HEK293 (cell line): ENCODE data around the gene SLC38A1.
A peak's percentile ranks its signal among the peaks of the same experiment; 100 is the strongest.

Experiments
- CTCF ChIA-PET: fragments of 350-600 bp; formaldehyde crosslinking; extraction: SDS; loops from one replicate; lab custom pipeline; 2021; ENCODE audit warnings: antibody characterized with exemption; lab: Yijun Ruan, JAX
- POLR2A ChIA-PET: fragments of 300-600 bp; formaldehyde crosslinking; extraction: SDS; loops from one replicate; lab custom pipeline; 2020; ENCODE audit warnings: antibody characterized with exemption, inconsistent platforms; lab: Yijun Ruan, JAX
- H3K27ac ChIP-seq: fragments of 200-500 bp; sonication (Bioruptor generic); 2 replicates; pipeline ENCODE4 v1.5.1; 2014; ENCODE audit warnings: low read depth, low read length, control low read depth, inconsistent platforms; ENCODE audit errors: extremely low read depth
- H3K36me3 ChIP-seq, 2 experiments: fragments of 200-500 bp in 1 of 2; sonication (Bioruptor generic) in 1 of 2; 1 replicate in 1 of 2; 2 replicates in 1 of 2; pipeline ENCODE4 v1.5.1; 2014 to 2017; ENCODE audit warnings: inconsistent platforms in 2 of 2, low read length in 2 of 2; ENCODE audit not compliant: control insufficient read depth in 2 of 2, insufficient read depth in 1 of 2
- H3K4me1 ChIP-seq: fragments of 200-500 bp; sonication (Bioruptor generic); 2 replicates; pipeline ENCODE4 v1.5.1; 2014; ENCODE audit warnings: mild to moderate bottlenecking, low read length, inconsistent platforms; ENCODE audit not compliant: control insufficient read depth, insufficient read depth
- H3K4me3 ChIP-seq: 2 replicates; pipeline ENCODE4 v1.5.1; 2011; ENCODE audit warnings: low read depth, mild to moderate bottlenecking, control low read depth, low read length, moderate library complexity
- H3K9me3 ChIP-seq: fragments of 200-500 bp; sonication (Bioruptor generic); 2 replicates; pipeline ENCODE4 v1.5.1; 2014; ENCODE audit warnings: low read depth, low read length, inconsistent platforms; ENCODE audit not compliant: control insufficient read depth, insufficient read depth
- CTCF ChIP-seq: fragments of 450-650 bp; formaldehyde crosslinking; IDR thresholded peaks from 2 replicates; pipeline ENCODE4 v1.5.1; 2016; ENCODE audit warnings: missing biosample characterization, missing genetic modification characterization
- GLIS1 ChIP-seq: fragments of 450-650 bp; formaldehyde crosslinking; IDR thresholded peaks from 2 replicates; pipeline ENCODE4 v1.5.1; 2016; ENCODE audit warnings: missing biosample characterization, missing genetic modification characterization
- GLIS2 ChIP-seq: fragments of 450-650 bp; formaldehyde crosslinking; IDR thresholded peaks from 2 replicates; pipeline ENCODE4 v1.5.1; 2016; ENCODE audit warnings: missing biosample characterization, missing genetic modification characterization
- KLF17 ChIP-seq: fragments of 450-650 bp; formaldehyde crosslinking; IDR thresholded peaks from 2 replicates; pipeline ENCODE4 v1.5.1; 2016; ENCODE audit warnings: missing biosample characterization, missing genetic modification characterization
- KLF9 ChIP-seq: fragments of 450-650 bp; formaldehyde crosslinking; IDR thresholded peaks from 2 replicates; pipeline ENCODE4 v1.5.1; 2016; ENCODE audit warnings: missing biosample characterization, missing genetic modification characterization, low read depth
- MEIS1 ChIP-seq: sonication (generic); formaldehyde crosslinking; IDR thresholded peaks from 2 replicates; pipeline ENCODE4 v1.8.1; 2022; ENCODE audit warnings: missing genetic modification reagents, mild to moderate bottlenecking, borderline replicate concordance
- MYNN ChIP-seq: fragments of 450-650 bp; formaldehyde crosslinking; IDR thresholded peaks from 2 replicates; pipeline ENCODE4 v1.5.1; 2016; ENCODE audit warnings: missing biosample characterization, missing genetic modification characterization, borderline replicate concordance
- PRDM1 ChIP-seq: fragments of 450-650 bp; formaldehyde crosslinking; IDR thresholded peaks from 2 replicates; pipeline ENCODE4; 2016; ENCODE audit warnings: missing biosample characterization, missing genetic modification characterization
- PRDM4 ChIP-seq: fragments of 450-650 bp; formaldehyde crosslinking; IDR thresholded peaks from 2 replicates; pipeline ENCODE4 v1.5.1; 2017; ENCODE audit warnings: missing biosample characterization, missing genetic modification characterization
- REST ChIP-seq: fragments of 450-650 bp; formaldehyde crosslinking; IDR thresholded peaks from 2 replicates; pipeline ENCODE4 v1.5.1; 2016; ENCODE audit warnings: missing biosample characterization, missing genetic modification characterization
- SP2 ChIP-seq: fragments of 450-650 bp; formaldehyde crosslinking; IDR thresholded peaks from 2 replicates; pipeline ENCODE4 v1.5.1; 2016; ENCODE audit warnings: missing biosample characterization, missing genetic modification characterization
- TCF7L2 ChIP-seq: IDR thresholded peaks from 2 replicates; pipeline ENCODE4 v1.6.1; 2011; ENCODE audit warnings: low read depth, mild to moderate bottlenecking, inconsistent platforms, low read length, moderate library complexity, borderline replicate concordance
- ZFP69B ChIP-seq: fragments of 450-650 bp; formaldehyde crosslinking; IDR thresholded peaks from 2 replicates; pipeline ENCODE4 v1.5.1; 2016; ENCODE audit warnings: missing biosample characterization, missing genetic modification characterization
- ZIC2 ChIP-seq: fragments of 450-650 bp; formaldehyde crosslinking; IDR thresholded peaks from 2 replicates; pipeline ENCODE4 v1.5.1; 2016; ENCODE audit warnings: missing biosample characterization, missing genetic modification characterization
- ZNF121 ChIP-seq: fragments of 450-650 bp; formaldehyde crosslinking; IDR thresholded peaks from 2 replicates; pipeline ENCODE4 v1.5.1; 2016; ENCODE audit warnings: missing biosample characterization, missing genetic modification characterization
- ZNF132 ChIP-seq: fragments of 450-650 bp; formaldehyde crosslinking; IDR thresholded peaks from 2 replicates; pipeline ENCODE4 v1.5.1; 2017; ENCODE audit warnings: missing biosample characterization, missing genetic modification characterization, borderline replicate concordance
- ZNF138 ChIP-seq: fragments of 450-650 bp; formaldehyde crosslinking; IDR thresholded peaks from 2 replicates; pipeline ENCODE4 v1.5.1; 2016; ENCODE audit warnings: missing biosample characterization, missing genetic modification characterization, borderline replicate concordance
- ZNF155 ChIP-seq: fragments of 450-650 bp; formaldehyde crosslinking; IDR thresholded peaks from 2 replicates; pipeline ENCODE4 v1.5.1; 2016; ENCODE audit warnings: missing biosample characterization, missing genetic modification characterization
- ZNF19 ChIP-seq: fragments of 450-650 bp; formaldehyde crosslinking; IDR thresholded peaks from 2 replicates; pipeline ENCODE4; 2016; ENCODE audit warnings: missing biosample characterization, missing genetic modification characterization, low read depth
- ZNF223 ChIP-seq: fragments of 450-650 bp; formaldehyde crosslinking; IDR thresholded peaks from 2 replicates; pipeline ENCODE4 v1.5.1; 2016; ENCODE audit warnings: missing biosample characterization, missing genetic modification characterization
- ZNF248 ChIP-seq: fragments of 450-650 bp; formaldehyde crosslinking; IDR thresholded peaks from 2 replicates; pipeline ENCODE4 v1.5.1; 2017; ENCODE audit warnings: missing biosample characterization, missing genetic modification characterization
- ZNF280C ChIP-seq: fragments of 450-650 bp; formaldehyde crosslinking; IDR thresholded peaks from 2 replicates; pipeline ENCODE4 v1.5.1; 2016; ENCODE audit warnings: missing biosample characterization, missing genetic modification characterization
- ZNF530 ChIP-seq: fragments of 450-650 bp; formaldehyde crosslinking; IDR thresholded peaks from 2 replicates; pipeline ENCODE4 v1.5.1; 2016; ENCODE audit warnings: low read depth, missing biosample characterization, missing genetic modification characterization
- ZNF600 ChIP-seq: fragments of 450-650 bp; formaldehyde crosslinking; IDR thresholded peaks from 2 replicates; pipeline ENCODE4 v1.5.1; 2016; ENCODE audit warnings: missing biosample characterization, missing genetic modification characterization
- ZNF664 ChIP-seq: fragments of 450-650 bp; formaldehyde crosslinking; IDR thresholded peaks from 2 replicates; pipeline ENCODE4 v1.5.1; 2016; ENCODE audit warnings: missing biosample characterization, missing genetic modification characterization
- ZNF792 ChIP-seq: fragments of 450-650 bp; formaldehyde crosslinking; IDR thresholded peaks from 2 replicates; pipeline ENCODE4 v1.5.1; 2016; ENCODE audit warnings: missing biosample characterization, missing genetic modification characterization
- ZNF830 ChIP-seq: fragments of 450-650 bp; IDR thresholded peaks from 2 replicates; pipeline ENCODE4 v1.5.0; 2018; ENCODE audit warnings: missing biosample characterization, missing genetic modification characterization, low read depth, mild to moderate bottlenecking, moderate library complexity

The SLC38A1 gene

GRCh38 chr12:46160101-46160980 lies 108.5 kb downstream of the SLC38A1 start:
- Histone ChIP-seq H3K27ac (peak overlapping the region; percentile 72), H3K4me1 (peaks cover 12% of the 10 kb centered on the region), H3K4me3 (no peak overlapping the region), H3K36me3 (no peaks in the 10 kb centered on the region), H3K9me3 (no peaks in the 10 kb centered on the region; the same call in 1 of the 2 replicates)
- CTCF ChIA-PET: interaction anchor here (5.3 kb wide), 1 partner anchor 35 kb away, joined by 19 read pairs; no protein-coding TSS in a partner anchor
- POLR2A ChIA-PET: interaction anchor here (0.7 to 1.1 kb wide), 3 partner anchors 35 to 197 kb away, joined by 3 read pairs; partner anchors contain the start of gene SLC38A1
- TF ChIP-seq ZNF830: no peak
- TF ChIP-seq MYNN (tag by site-specific recombination): peak; percentile 1; the same call in 1 of the 2 replicates
- no peak for TF ChIP-seq KLF17 (tag by site-specific recombination)
- no peak for TF ChIP-seq MEIS1 (CRISPR knock-in tag)
- TF ChIP-seq REST (tag by site-specific recombination): no peak
- TF ChIP-seq KLF9 (tag by site-specific recombination): no peak
- TF ChIP-seq ZNF280C (tag by site-specific recombination): no peak
- TF ChIP-seq GLIS1: peak; percentile 31; the same call in 1 of the 2 replicates
- TF ChIP-seq ZNF792 (tag by site-specific recombination): no peak
- no peak for TF ChIP-seq PRDM1 (tag by site-specific recombination)
- no peak for TF ChIP-seq ZNF223
- no peak for TF ChIP-seq ZFP69B
- no peak for TF ChIP-seq ZNF138 (tag by site-specific recombination)
- no peak for TF ChIP-seq GLIS2
- no peak for TF ChIP-seq ZNF132 (tag by site-specific recombination)
- TF ChIP-seq ZNF600 (tag by site-specific recombination): peak; percentile 61
- no peak for TF ChIP-seq ZNF664 (tag by site-specific recombination)
- no peak for TF ChIP-seq ZIC2 (tag by site-specific recombination)
- peak; percentile 24 for TF ChIP-seq SP2 (tag by site-specific recombination)
- no peak for TF ChIP-seq ZNF121 (tag by site-specific recombination)
- no peak for TF ChIP-seq TCF7L2
- TF ChIP-seq ZNF19: no peak
- no peak for TF ChIP-seq CTCF
- no peak for TF ChIP-seq ZNF155 (tag by site-specific recombination)
- TF ChIP-seq ZNF248 (tag by site-specific recombination): no peak
- no peak for TF ChIP-seq ZNF530 (tag by site-specific recombination)
- peak; percentile 78 for TF ChIP-seq PRDM4
